BE2C (cell line): Measurements from ENCODE around the gene ZCCHC8.
"Not testable (repeated sequence)": the region's sequence is repeated elsewhere in the genome, so short reads cannot be mapped to it uniquely, and the experiment has no call there.

Experiments
- DNase-seq: peaks from one replicate; pipeline ENCODE4 v3.0.0-alpha.2; 2020
- H3K27me3 ChIP-seq: fragments of 250-450 bp; sonication (Bioruptor Pico); 2 replicates; pipeline ENCODE4 v1.5.1; 2020; ENCODE audit warnings: mild to moderate bottlenecking
- H3K36me3 ChIP-seq: fragments of 250-450 bp; sonication (Bioruptor Pico); 2 replicates; pipeline ENCODE4 v1.5.1; 2020; ENCODE audit warnings: mild to moderate bottlenecking
- H3K4me1 ChIP-seq: fragments of 250-450 bp; sonication (Bioruptor Pico); 2 replicates; pipeline ENCODE4 v1.5.1; 2020
- H3K4me3 ChIP-seq: 2 replicates; pipeline ENCODE4 v1.5.1; 2011; ENCODE audit warnings: low read depth, low read length
- H3K9me3 ChIP-seq: fragments of 250-450 bp; sonication (Bioruptor Pico); 2 replicates; pipeline ENCODE4 v1.5.1; 2020
- TF ChIP-seq, protein P1 (sequence below): IDR thresholded peaks from 2 replicates; pipeline ENCODE4 v1.5.1; 2012; ENCODE audit warnings: mild to moderate bottlenecking, low read depth, low read length

Gene ZCCHC8

DNA sequence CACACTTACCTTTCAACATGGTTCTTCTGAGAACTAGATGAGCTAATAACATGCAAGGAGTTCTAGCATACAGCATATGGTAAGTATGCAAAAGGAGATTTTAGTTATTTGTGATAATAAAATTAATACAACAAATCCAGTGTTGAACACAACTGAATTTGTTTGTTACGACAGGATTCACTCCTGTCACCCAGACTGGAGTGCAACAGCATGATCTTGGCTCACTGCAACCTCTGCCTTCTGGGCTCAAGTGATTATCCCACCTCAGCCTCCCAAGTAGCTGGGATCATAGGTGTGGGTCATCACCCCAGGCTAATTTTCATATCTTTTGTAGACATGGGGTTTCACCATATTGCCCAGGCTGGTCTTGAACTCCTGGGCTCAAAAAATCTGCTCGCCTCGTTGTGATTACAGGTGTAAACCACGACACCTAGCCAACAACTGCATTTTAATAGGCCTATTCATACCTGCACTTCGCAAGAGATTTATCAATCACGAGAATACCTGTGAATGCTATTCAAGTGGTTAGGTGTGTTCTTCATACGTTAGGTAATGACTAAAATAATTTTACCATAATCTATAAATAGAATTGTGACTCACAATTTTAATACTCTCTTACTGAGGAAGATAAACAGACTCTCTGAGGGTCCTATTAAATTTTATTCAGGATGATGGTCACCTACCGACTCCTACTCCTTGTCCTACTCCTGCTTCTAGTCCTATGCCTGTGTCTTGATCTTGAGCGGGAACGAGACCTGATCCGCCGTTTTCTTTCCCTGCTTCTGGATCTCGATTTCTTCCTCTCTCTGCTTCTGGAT is 16.0 kb upstream of the ZCCHC8 start:
- no peak overlapping the region for H3K4me3 ChIP-seq
- no peaks in the 10 kb centered on the region for H3K4me1 ChIP-seq
- H3K9me3 ChIP-seq = no peaks in the 10 kb centered on the region
- TF ChIP-seq, protein P1, sequence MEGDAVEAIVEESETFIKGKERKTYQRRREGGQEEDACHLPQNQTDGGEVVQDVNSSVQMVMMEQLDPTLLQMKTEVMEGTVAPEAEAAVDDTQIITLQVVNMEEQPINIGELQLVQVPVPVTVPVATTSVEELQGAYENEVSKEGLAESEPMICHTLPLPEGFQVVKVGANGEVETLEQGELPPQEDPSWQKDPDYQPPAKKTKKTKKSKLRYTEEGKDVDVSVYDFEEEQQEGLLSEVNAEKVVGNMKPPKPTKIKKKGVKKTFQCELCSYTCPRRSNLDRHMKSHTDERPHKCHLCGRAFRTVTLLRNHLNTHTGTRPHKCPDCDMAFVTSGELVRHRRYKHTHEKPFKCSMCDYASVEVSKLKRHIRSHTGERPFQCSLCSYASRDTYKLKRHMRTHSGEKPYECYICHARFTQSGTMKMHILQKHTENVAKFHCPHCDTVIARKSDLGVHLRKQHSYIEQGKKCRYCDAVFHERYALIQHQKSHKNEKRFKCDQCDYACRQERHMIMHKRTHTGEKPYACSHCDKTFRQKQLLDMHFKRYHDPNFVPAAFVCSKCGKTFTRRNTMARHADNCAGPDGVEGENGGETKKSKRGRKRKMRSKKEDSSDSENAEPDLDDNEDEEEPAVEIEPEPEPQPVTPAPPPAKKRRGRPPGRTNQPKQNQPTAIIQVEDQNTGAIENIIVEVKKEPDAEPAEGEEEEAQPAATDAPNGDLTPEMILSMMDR = no peak
- peaks cover 98% of the 10 kb centered on the region for H3K36me3 ChIP-seq
- H3K27me3 ChIP-seq = no peaks in the 10 kb centered on the region
- DNase-seq = no peak

DNA sequence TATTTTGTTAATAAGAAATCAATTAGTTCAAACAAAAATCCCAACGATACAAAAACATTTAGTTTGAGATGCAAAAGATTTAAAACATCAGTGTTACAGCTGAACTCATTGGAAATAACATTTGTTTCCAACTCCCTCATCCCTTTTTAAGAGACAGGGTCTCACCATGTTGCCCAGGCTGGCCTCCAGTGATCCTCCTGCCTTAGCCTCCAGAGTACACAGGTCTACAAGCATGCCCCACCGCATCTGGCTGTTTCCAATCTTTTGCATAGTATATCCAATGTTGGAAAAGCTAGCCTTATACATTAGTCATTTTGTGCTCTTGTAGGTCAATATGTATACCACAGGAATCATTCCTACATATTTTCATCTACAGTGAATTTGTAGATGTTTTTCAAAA is 14.5 kb upstream of the ZCCHC8 start:
- no peaks in the 10 kb centered on the region for H3K9me3 ChIP-seq
- peaks cover 98% of the 10 kb centered on the region for H3K36me3 ChIP-seq
- TF ChIP-seq, protein P1 = no peak
- no peak overlapping the region for H3K4me3 ChIP-seq
- no peaks in the 10 kb centered on the region for H3K27me3 ChIP-seq
- no peak for DNase-seq
- no peaks in the 10 kb centered on the region for H3K4me1 ChIP-seq

DNA sequence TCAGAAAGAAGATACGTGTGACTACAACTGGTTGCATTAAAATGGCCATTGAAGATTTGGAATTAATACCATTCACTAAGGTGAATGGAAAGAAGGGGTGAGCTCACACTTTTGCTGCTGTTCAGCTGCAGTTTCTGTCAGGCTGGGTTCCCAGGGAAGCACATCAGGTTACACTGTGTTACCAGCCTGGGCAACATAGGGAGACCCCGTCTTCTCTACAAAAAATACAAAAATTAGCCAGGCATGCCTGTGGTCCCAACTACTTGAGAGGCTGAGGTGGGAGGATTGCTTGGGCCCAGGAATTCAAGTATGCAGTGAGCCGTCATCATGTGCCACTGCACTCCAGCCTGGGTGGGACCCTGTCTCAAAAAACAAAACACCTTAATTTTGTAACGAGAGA is 12.9 kb upstream of the ZCCHC8 start:
- DNase-seq = no peak
- TF ChIP-seq, protein P1 = no peak
- peaks cover 98% of the 10 kb centered on the region for H3K36me3 ChIP-seq

DNA sequence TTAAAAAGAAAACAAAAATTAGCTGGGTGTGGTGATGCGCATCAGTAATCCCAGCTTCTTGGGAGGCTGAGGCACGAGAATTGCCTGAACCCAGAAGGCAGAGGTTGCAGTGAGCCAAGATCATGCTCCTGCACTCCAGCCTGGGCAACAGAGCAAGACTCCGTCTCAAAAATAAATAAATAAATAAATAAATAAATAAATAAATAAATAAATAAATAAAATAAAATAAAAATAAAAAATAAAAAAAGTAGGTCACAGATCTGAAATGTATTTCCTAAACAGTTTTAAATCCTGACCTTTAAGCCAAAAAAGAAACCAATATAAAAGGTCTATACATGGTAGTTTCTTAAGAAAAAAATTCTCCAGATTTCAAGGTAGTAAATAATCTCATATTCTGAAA is 12.3 kb upstream of the ZCCHC8 start:
- H3K4me3 ChIP-seq, DNase-seq, H3K9me3 ChIP-seq, H3K4me1 ChIP-seq, H3K27me3 ChIP-seq: not testable (repeated sequence)
- H3K36me3 ChIP-seq = peaks cover 98% of the 10 kb centered on the region

More for the DNA sequence above, 12.9 kb upstream of the ZCCHC8 start:
- Histone ChIP-seq H3K9me3 (no peaks in the 10 kb centered on the region), H3K4me3 (no peak overlapping the region), H3K27me3 (no peaks in the 10 kb centered on the region), H3K4me1 (no peaks in the 10 kb centered on the region)

DNA sequence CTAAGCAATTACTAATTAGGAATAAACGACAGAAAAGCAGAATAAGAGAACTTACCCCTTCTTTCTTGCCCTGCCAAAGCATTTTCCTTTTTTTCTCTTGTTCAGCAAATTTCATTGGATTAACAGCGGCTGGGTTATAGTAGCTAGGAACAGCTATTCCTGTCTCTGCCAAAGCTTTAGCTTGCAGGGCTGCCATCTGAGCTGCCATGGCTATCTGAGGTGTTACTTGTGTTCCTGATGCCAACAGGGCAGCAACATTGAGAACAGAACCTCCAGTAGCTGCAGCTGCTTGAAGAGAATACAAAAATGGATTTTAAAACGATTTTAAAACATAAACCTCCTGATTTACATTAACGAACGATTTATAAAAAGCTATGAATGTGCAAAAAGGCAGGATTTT is 7.4 kb upstream of the ZCCHC8 start:
- TF ChIP-seq, protein P1 = no peak
- no peak overlapping the region for H3K4me3 ChIP-seq
- no peaks in the 10 kb centered on the region for H3K4me1 ChIP-seq
- no peaks in the 10 kb centered on the region for H3K27me3 ChIP-seq
- DNase-seq = no peak
- no peaks in the 10 kb centered on the region for H3K9me3 ChIP-seq
- H3K36me3 ChIP-seq = peaks cover 98% of the 10 kb centered on the region

DNA sequence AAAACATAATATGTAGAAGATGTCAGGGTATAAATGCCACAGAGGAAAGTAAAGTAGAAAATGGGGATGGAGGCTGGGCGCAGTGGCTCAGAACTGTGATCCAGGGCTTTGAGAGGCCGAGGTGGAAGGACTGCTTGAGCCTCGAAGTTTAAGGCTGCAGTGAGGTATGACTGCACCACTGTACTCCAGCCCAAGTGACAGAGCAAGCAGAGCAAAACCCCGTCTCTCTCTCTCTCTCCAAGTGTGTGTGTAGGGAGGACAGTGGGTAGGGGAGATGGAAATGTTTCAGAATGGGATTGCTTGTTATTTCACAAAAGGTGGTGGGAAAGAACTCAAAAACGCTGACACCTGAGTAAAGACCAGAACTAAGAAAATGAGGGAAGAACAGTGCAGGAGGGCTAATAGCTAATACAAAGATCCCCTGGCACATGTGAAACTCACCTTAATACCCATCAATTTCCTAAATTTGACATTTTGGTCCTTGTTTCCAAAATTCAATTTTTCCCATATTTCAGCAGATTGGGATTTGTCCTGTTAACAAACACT is 5.7 kb upstream of the ZCCHC8 start:
- Histone ChIP-seq H3K27me3 (no peaks in the 10 kb centered on the region), H3K4me1 (no peaks in the 10 kb centered on the region), H3K4me3 (no peak overlapping the region), H3K36me3 (peaks cover 85% of the 10 kb centered on the region), H3K9me3 (no peaks in the 10 kb centered on the region)
- DNase-seq = no peak
- TF ChIP-seq, protein P1 = no peak
